T-helper 17 cell (primary cell): ENCODE data around the gene HYCC1. TPM values are rescaled to one million over a fixed set of nuclear protein-coding genes. Genes with fewer than 3 reads are reported as not detected.

Source experiments
- ATAC-seq: fragments of 150-1000 bp; cut with Tn5 transposase; 2 replicates; pipeline ENCODE4 v1.10.0; 2021; ENCODE audit warnings: mild to moderate bottlenecking, moderate library complexity
- DNase-seq, 3 donors: peaks; one replicate each; pipeline versions ENCODE4 v3.0.0 to v3.0.0-alpha.2; 2020 to 2021
- H3K9me3 ChIP-seq: one replicate; pipeline ENCODE4 v1.7.0; 2013; ENCODE audit warnings: low read length, mild to moderate bottlenecking; ENCODE audit not compliant: control insufficient read depth, poor library complexity, severe bottlenecking
- H3K27ac Mint-ChIP-seq: one replicate; pipeline ENCODE4 v1.8.0; 2022; ENCODE audit warnings: mild to moderate bottlenecking, moderate library complexity, mixed read lengths
- H3K27me3 Mint-ChIP-seq: one replicate; pipeline ENCODE4 v1.8.0; 2022; ENCODE audit warnings: mixed read lengths
- H3K36me3 Mint-ChIP-seq: one replicate; pipeline ENCODE4 v1.8.0; 2022; ENCODE audit warnings: low read depth, mixed read lengths
- H3K4me1 Mint-ChIP-seq: one replicate; pipeline ENCODE4 v1.8.0; 2022; ENCODE audit warnings: mild to moderate bottlenecking, mixed read lengths
- H3K4me3 Mint-ChIP-seq: one replicate; pipeline ENCODE4 v1.8.0; 2022; ENCODE audit warnings: mild to moderate bottlenecking, moderate library complexity, mixed read lengths
- total RNA-seq, 4 donors: library from RNA in 2 of 4; stranded (reverse) in 2 of 4; gene quantifications; one replicate each; pipeline ENCODE4 v1.2.3 and lab custom pipeline; 2022 to 2026

HYCC1 gene
- total RNA-seq, 2 donors from 2014 or later = 19.6 to 24.9 TPM

- Mint-ChIP-seq H3K27ac (peak overlapping the region; percentile 29), H3K4me3 (no peak overlapping the region), H3K27me3 (peaks cover 14% of the 10 kb centered on the region), H3K36me3 (no peaks in the 10 kb centered on the region), H3K4me1 (peaks cover 5% of the 10 kb centered on the region)
- DNase-seq = no peak
- H3K9me3 ChIP-seq = peaks cover 4% of the 10 kb centered on the region
- ATAC-seq = no peak
Observed at GRCh38 chr7:23026164-23026563, 12.2 kb upstream of the HYCC1 start.

GRCh38 chr7:23024454-23024853, 10.5 kb upstream of the HYCC1 start:
- H3K9me3 ChIP-seq = peaks cover 4% of the 10 kb centered on the region
- peaks cover 14% of the 10 kb centered on the region for H3K27me3 Mint-ChIP-seq
- peaks cover 12% of the 10 kb centered on the region for H3K4me1 Mint-ChIP-seq
- no peak overlapping the region for H3K27ac Mint-ChIP-seq
- ATAC-seq = no peak
- no peaks in the 10 kb centered on the region for H3K36me3 Mint-ChIP-seq
- H3K4me3 Mint-ChIP-seq = no peak overlapping the region
- DNase-seq = no peak

- Mint-ChIP-seq H3K27me3 (peaks cover 5% of the 10 kb centered on the region), H3K4me3 (no peak overlapping the region), H3K36me3 (no peaks in the 10 kb centered on the region), H3K27ac (no peak overlapping the region), H3K4me1 (peaks cover 15% of the 10 kb centered on the region)
- DNase-seq (no peak), ATAC-seq (no peak)
- H3K9me3 ChIP-seq = peaks cover 4% of the 10 kb centered on the region
Observed at GRCh38 chr7:23022851-23023250, 8.9 kb upstream of the HYCC1 start.

GRCh38 chr7:23022258-23022769, 8.4 kb upstream of the HYCC1 start:
- H3K9me3 ChIP-seq = peaks cover 4% of the 10 kb centered on the region
- DNase-seq (no peak), ATAC-seq (no peak)
- peaks cover 15% of the 10 kb centered on the region for H3K4me1 Mint-ChIP-seq
- H3K27ac Mint-ChIP-seq = no peak overlapping the region
- H3K36me3 Mint-ChIP-seq = no peaks in the 10 kb centered on the region
- no peak overlapping the region for H3K4me3 Mint-ChIP-seq
- peaks cover 5% of the 10 kb centered on the region for H3K27me3 Mint-ChIP-seq

GRCh38 chr7:23021596-23021995, 7.7 kb upstream of the HYCC1 start:
- no peak for DNase-seq
- Mint-ChIP-seq H3K27ac (no peak overlapping the region), H3K4me3 (no peak overlapping the region)

GRCh38 chr7:23020742-23021401, 6.9 kb upstream of the HYCC1 start:
- DNase-seq = no peak
- no peak overlapping the region for H3K27ac Mint-ChIP-seq
- H3K4me1 Mint-ChIP-seq = peaks cover 27% of the 10 kb centered on the region
- no peaks in the 10 kb centered on the region for H3K27me3 Mint-ChIP-seq
- H3K9me3 ChIP-seq = peaks cover 4% of the 10 kb centered on the region
- H3K4me3 Mint-ChIP-seq = no peak overlapping the region
- no peaks in the 10 kb centered on the region for H3K36me3 Mint-ChIP-seq
- ATAC-seq = peak; percentile 64

More at GRCh38 chr7:23021596-23021995, 7.7 kb upstream of the HYCC1 start:
- peaks cover 4% of the 10 kb centered on the region for H3K9me3 ChIP-seq
- Mint-ChIP-seq H3K36me3 (no peaks in the 10 kb centered on the region), H3K4me1 (peaks cover 21% of the 10 kb centered on the region), H3K27me3 (peaks cover 4% of the 10 kb centered on the region)
- ATAC-seq = no peak

GRCh38 chr7:23018750-23019149, 4.8 kb upstream of the HYCC1 start:
- H3K36me3 Mint-ChIP-seq = peaks cover 6% of the 10 kb centered on the region

GRCh38 chr7:23017309-23017708, 3.4 kb upstream of the HYCC1 start:
- peaks cover 6% of the 10 kb centered on the region for H3K36me3 Mint-ChIP-seq
- H3K4me1 Mint-ChIP-seq = peaks cover 37% of the 10 kb centered on the region

More at GRCh38 chr7:23018750-23019149, 4.8 kb upstream of the HYCC1 start:
- no peak overlapping the region for H3K4me3 Mint-ChIP-seq
- ATAC-seq (no peak), DNase-seq (no peak)
- no peaks in the 10 kb centered on the region for H3K27me3 Mint-ChIP-seq
- no peak overlapping the region for H3K27ac Mint-ChIP-seq
- peaks cover 38% of the 10 kb centered on the region for H3K4me1 Mint-ChIP-seq
- H3K9me3 ChIP-seq = peaks cover 4% of the 10 kb centered on the region

GRCh38 chr7:23016345-23017253, 2.7 kb upstream of the HYCC1 start:
- no peak for DNase-seq

More at GRCh38 chr7:23017309-23017708, 3.4 kb upstream of the HYCC1 start:
- Mint-ChIP-seq H3K4me3 (no peak overlapping the region), H3K27me3 (no peaks in the 10 kb centered on the region), H3K27ac (no peak overlapping the region)
- ATAC-seq (no peak), DNase-seq (no peak)
- peaks cover 4% of the 10 kb centered on the region for H3K9me3 ChIP-seq

GRCh38 chr7:23014681-23015080, 751 bp upstream of the HYCC1 start:
- H3K27me3 Mint-ChIP-seq = no peaks in the 10 kb centered on the region
- ATAC-seq (no peak), DNase-seq (no peak)
- no peaks in the 10 kb centered on the region for H3K9me3 ChIP-seq
- H3K27ac Mint-ChIP-seq = no peak overlapping the region
- H3K4me3 Mint-ChIP-seq = peak overlapping the region; percentile 28
- peaks cover 26% of the 10 kb centered on the region for H3K4me1 Mint-ChIP-seq
- H3K36me3 Mint-ChIP-seq = peaks cover 6% of the 10 kb centered on the region

More at GRCh38 chr7:23016345-23017253, 2.7 kb upstream of the HYCC1 start:
- Mint-ChIP-seq H3K27ac (no peak overlapping the region), H3K36me3 (peaks cover 6% of the 10 kb centered on the region), H3K4me3 (peak overlapping the region; percentile 51), H3K27me3 (no peaks in the 10 kb centered on the region), H3K4me1 (peaks cover 36% of the 10 kb centered on the region)
- peaks cover under 1% of the 10 kb centered on the region for H3K9me3 ChIP-seq
- ATAC-seq = no peak

GRCh38 chr7:23012908-23013714, 819 bp downstream of the HYCC1 start:
- Mint-ChIP-seq H3K4me1 (peaks cover 28% of the 10 kb centered on the region), H3K27me3 (no peaks in the 10 kb centered on the region), H3K36me3 (peaks cover 6% of the 10 kb centered on the region), H3K4me3 (peak overlapping the region; percentile 100), H3K27ac (no peak overlapping the region)
- ATAC-seq (no peak), DNase-seq (peak in 2 of 3 donors; percentile 9 to 13)
- no peaks in the 10 kb centered on the region for H3K9me3 ChIP-seq

GRCh38 chr7:23012186-23012585, 1.7 kb downstream of the HYCC1 start:
- DNase-seq (no peak), ATAC-seq (no peak)
- H3K27ac Mint-ChIP-seq = no peak overlapping the region
- peaks cover 31% of the 10 kb centered on the region for H3K4me1 Mint-ChIP-seq
- no peaks in the 10 kb centered on the region for H3K27me3 Mint-ChIP-seq
- H3K9me3 ChIP-seq = no peaks in the 10 kb centered on the region
- H3K36me3 Mint-ChIP-seq = peaks cover 6% of the 10 kb centered on the region
- H3K4me3 Mint-ChIP-seq = no peak overlapping the region
